Keratinocyte (primary cell): ENCODE data around the gene ITGA11. TPM values are rescaled to one million over a fixed set of nuclear protein-coding genes. Genes with fewer than 3 reads are reported as not detected.
A peak's percentile ranks its signal among the peaks of the same experiment; 100 is the strongest.

Experiments used
- DNase-seq: peaks from one replicate; pipeline ENCODE4 v3.0.0-alpha.2; 2011; ENCODE audit warnings: low read depth, missing footprints, low spot score
- FAIRE-seq: peaks from 2 replicates; lab custom pipeline; 2011; peaks lifted over from hg19 to GRCh38; lab: Jason Lieb, UNC
- H2AFZ ChIP-seq: 2 replicates; pipeline ENCODE4 v1.6.0; 2012; ENCODE audit warnings: low read length, control low read depth, inconsistent platforms; ENCODE audit not compliant: control insufficient read depth
- H3K27ac ChIP-seq: 2 replicates; pipeline ENCODE4 v1.5.1; 2011; ENCODE audit warnings: low read length; ENCODE audit not compliant: control insufficient read depth, insufficient read depth
- H3K27me3 ChIP-seq: 3 replicates; pipeline ENCODE4 v1.6.0; 2011; ENCODE audit warnings: low read length; ENCODE audit not compliant: control insufficient read depth, insufficient read depth; ENCODE audit errors: extremely low read depth
- H3K36me3 ChIP-seq, 2 experiments: 2 replicates in 1 of 2; 3 replicates in 1 of 2; pipeline ENCODE4 v1.5.1; 2011; ENCODE audit warnings: low read length in 2 of 2, mild to moderate bottlenecking in 1 of 2; ENCODE audit not compliant: control insufficient read depth in 2 of 2, insufficient read depth in 2 of 2; ENCODE audit errors: extremely low read depth in 1 of 2
- H3K4me1 ChIP-seq: 3 replicates; pipeline ENCODE4 v1.5.1; 2011; ENCODE audit warnings: low read length; ENCODE audit not compliant: control insufficient read depth, insufficient read depth; ENCODE audit errors: extremely low read depth
- H3K4me2 ChIP-seq: 3 replicates; pipeline ENCODE4 v1.6.0; 2011; ENCODE audit warnings: low read depth, low read length; ENCODE audit not compliant: control insufficient read depth, insufficient read depth; ENCODE audit errors: extremely low read depth
- H3K4me3 ChIP-seq, 3 experiments: fragments of 200-600 bp in 1 of 3; sonication (generic) in 1 of 3; 2 replicates in 2 of 3; 3 replicates in 1 of 3; pipeline ENCODE4 v1.5.1; 2011 to 2016; ENCODE audit warnings: low read length in 3 of 3, mild to moderate bottlenecking in 3 of 3, control low read depth in 2 of 3, inconsistent platforms in 1 of 3, low read depth in 1 of 3, mixed read lengths in 1 of 3, mixed run types in 1 of 3, moderate library complexity in 1 of 3; ENCODE audit not compliant: control insufficient read depth in 2 of 3, insufficient read depth in 2 of 3; ENCODE audit errors: extremely low read depth in 1 of 3
- H3K79me2 ChIP-seq: 2 replicates; pipeline ENCODE4 v1.6.0; 2012; ENCODE audit warnings: low read length; ENCODE audit not compliant: control insufficient read depth, insufficient read depth
- H3K9ac ChIP-seq: 3 replicates; pipeline ENCODE4 v1.6.0; 2011; ENCODE audit warnings: low read length; ENCODE audit not compliant: control insufficient read depth, insufficient read depth; ENCODE audit errors: extremely low read depth
- H3K9me1 ChIP-seq: 3 replicates; pipeline ENCODE4 v1.6.0; 2011; ENCODE audit warnings: low read length; ENCODE audit not compliant: control insufficient read depth, insufficient read depth; ENCODE audit errors: extremely low read depth
- H3K9me3 ChIP-seq: 2 replicates; pipeline ENCODE4 v1.5.1; 2012; ENCODE audit warnings: low read depth, low read length; ENCODE audit not compliant: control insufficient read depth
- H4K20me1 ChIP-seq: 3 replicates; pipeline ENCODE4 v1.6.0; 2011; ENCODE audit warnings: low read length; ENCODE audit not compliant: control insufficient read depth, insufficient read depth; ENCODE audit errors: extremely low read depth
- EZH2 ChIP-seq: IDR thresholded peaks from one replicate; pipeline ENCODE4 v1.6.1; 2012; ENCODE audit warnings: inconsistent platforms, mild to moderate bottlenecking, low read length, moderate library complexity
- dilution Hi-C: fragments of 300-500 bp; cut with MboI; formaldehyde crosslinking; loops from one replicate; pipeline ENCODE4 v1.7.0; 2020; ENCODE audit warnings: low sequenced_read_pairs; ENCODE audit not compliant: extremely low pct_ligation_motif_present
- polyA plus RNA-seq, 5 experiments: library from polyadenylated mRNA; depleted of rRNA in 3 of 5; stranded (reverse) in 3 of 5; stranded (forward) in 1 of 5; unstranded in 1 of 5; fragments of >200 nt; gene quantifications; 1 replicate in 1 of 5; 2 replicates in 3 of 5; 3 replicates in 1 of 5; pipeline versions ENCODE4 v1.2.1 to v1.2.3, GENCODE V29; 2011 to 2012; ENCODE audit warnings: missing spikeins in 2 of 5, low read depth in 1 of 5, low replicate concordance in 1 of 5
- TF ChIP-seq, protein P1 (sequence below), 3 experiments: IDR thresholded peaks in 1 of 3; conservative IDR thresholded peaks in 1 of 3; optimal IDR thresholded peaks in 1 of 3; 2 replicates in 2 of 3; 3 replicates in 1 of 3; pipeline versions ENCODE3 to v1.5.1; 2011; ENCODE audit warnings: low read length in 3 of 3, mild to moderate bottlenecking in 3 of 3, moderate library complexity in 2 of 3, control low read depth in 1 of 3, inconsistent platforms in 1 of 3; ENCODE audit not compliant: insufficient read depth in 2 of 3; ENCODE audit errors: extremely low read depth in 1 of 3

Gene ITGA11
- polyA plus RNA-seq, 1 donor (not counting 4 experiments of a cell fraction or from before 2014, with no cell fraction given), result not detected

DNA sequence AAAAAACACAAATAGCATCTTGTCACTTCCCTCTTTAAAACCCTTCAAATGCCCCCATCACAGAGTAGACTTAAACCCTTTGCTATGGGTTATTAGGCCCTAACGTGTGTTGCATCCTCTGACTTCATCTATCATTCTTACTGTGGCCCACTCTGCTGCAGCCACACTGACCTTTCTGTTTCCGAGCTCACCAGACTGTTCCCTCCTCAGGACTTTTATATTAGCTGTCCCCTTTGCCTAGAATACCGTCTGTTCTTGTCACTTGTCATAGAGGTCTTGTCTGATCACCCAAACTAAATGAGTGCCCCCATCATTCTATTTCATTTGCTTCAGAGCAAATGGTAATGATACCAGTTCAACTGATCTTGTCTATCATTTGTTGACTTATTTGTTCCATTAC, 155.3 kb downstream of the ITGA11 start:
- FAIRE-seq (no peak), DNase-seq (no peak)
- H3K27ac ChIP-seq, result peak overlapping the region; percentile 96
- peaks cover 38% of the 10 kb centered on the region for H3K79me2 ChIP-seq
- H3K4me1 ChIP-seq, result peaks cover 44% of the 10 kb centered on the region
- peaks cover 0 to 4% of the 10 kb centered on the region in 2 experiments for H3K36me3 ChIP-seq
- H3K27me3 ChIP-seq, result no peaks in the 10 kb centered on the region
- peak overlapping the region; percentile 93 for H2AFZ ChIP-seq
- H3K9me3 ChIP-seq, result no peaks in the 10 kb centered on the region
- TF ChIP-seq EZH2, result no peak
- TF ChIP-seq, protein P1, sequence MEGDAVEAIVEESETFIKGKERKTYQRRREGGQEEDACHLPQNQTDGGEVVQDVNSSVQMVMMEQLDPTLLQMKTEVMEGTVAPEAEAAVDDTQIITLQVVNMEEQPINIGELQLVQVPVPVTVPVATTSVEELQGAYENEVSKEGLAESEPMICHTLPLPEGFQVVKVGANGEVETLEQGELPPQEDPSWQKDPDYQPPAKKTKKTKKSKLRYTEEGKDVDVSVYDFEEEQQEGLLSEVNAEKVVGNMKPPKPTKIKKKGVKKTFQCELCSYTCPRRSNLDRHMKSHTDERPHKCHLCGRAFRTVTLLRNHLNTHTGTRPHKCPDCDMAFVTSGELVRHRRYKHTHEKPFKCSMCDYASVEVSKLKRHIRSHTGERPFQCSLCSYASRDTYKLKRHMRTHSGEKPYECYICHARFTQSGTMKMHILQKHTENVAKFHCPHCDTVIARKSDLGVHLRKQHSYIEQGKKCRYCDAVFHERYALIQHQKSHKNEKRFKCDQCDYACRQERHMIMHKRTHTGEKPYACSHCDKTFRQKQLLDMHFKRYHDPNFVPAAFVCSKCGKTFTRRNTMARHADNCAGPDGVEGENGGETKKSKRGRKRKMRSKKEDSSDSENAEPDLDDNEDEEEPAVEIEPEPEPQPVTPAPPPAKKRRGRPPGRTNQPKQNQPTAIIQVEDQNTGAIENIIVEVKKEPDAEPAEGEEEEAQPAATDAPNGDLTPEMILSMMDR (optimal IDR thresholded peaks at IDR 0.05 in 1 of 3, IDR thresholded peaks at IDR 0.05 in 1 of 3, conservative IDR thresholded peaks at IDR 0.05 in 1 of 3; ENCODE audit: extremely low read depth in 1 of 3, insufficient read depth in 2 of 3, low read length in 3 of 3), result no peak
- H4K20me1 ChIP-seq, result peaks cover 10% of the 10 kb centered on the region
- dilution Hi-C loops, result no loop called here
- H3K4me2 ChIP-seq, result peak overlapping the region; percentile 97
- H3K4me3 ChIP-seq, result peak overlapping the region; percentile 75 to 95 (median 88)
- no peaks in the 10 kb centered on the region for H3K9me1 ChIP-seq
- H3K9ac ChIP-seq, result peak overlapping the region; percentile 88

DNA sequence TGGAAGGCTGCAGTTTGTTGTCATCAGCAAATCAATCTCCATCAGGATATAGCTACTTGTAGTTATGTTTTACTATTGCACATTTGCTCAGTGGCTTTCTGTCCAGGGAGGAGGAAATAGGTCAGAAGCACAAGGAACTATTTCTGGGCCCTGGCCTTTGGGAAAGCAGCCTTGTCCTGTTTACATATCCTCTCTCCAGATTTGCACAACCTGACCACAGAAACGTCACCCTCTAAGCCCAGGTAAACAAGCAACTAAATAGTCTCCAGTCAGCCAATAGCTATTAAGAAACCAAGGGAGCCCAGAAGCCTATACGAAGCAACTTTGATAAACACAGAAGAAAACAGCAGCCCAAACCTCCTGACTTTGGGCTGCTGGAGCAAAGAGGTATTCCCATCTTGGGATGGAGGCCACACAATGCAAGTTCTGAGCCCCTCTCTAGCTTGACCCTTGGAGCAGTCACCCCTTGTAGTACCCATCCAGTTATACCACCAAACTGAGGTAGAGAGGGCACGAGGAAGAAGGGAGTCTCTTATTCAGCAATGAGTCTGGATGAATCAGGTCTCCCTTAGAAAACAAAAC, 156.7 kb downstream of the ITGA11 start:
- H3K4me2 ChIP-seq, result no peak overlapping the region
- dilution Hi-C loops, result no loop called here
- no peak for FAIRE-seq
- H3K4me1 ChIP-seq, result peaks cover 46% of the 10 kb centered on the region
- no peak for DNase-seq
- H3K36me3 ChIP-seq, result peaks cover 0 to 4% of the 10 kb centered on the region in 2 experiments
- H3K79me2 ChIP-seq, result peaks cover 25% of the 10 kb centered on the region
- H3K4me3 ChIP-seq, result no peak overlapping the region
- H3K27me3 ChIP-seq, result no peaks in the 10 kb centered on the region
- H3K9me1 ChIP-seq, result no peaks in the 10 kb centered on the region
- H3K9ac ChIP-seq, result no peak overlapping the region
- H4K20me1 ChIP-seq, result peaks cover 5% of the 10 kb centered on the region
- TF ChIP-seq, protein P1 (optimal IDR thresholded peaks at IDR 0.05 in 1 of 3, IDR thresholded peaks at IDR 0.05 in 1 of 3, conservative IDR thresholded peaks at IDR 0.05 in 1 of 3; ENCODE audit: extremely low read depth in 1 of 3, insufficient read depth in 2 of 3, low read length in 3 of 3), result no peak
- no peaks in the 10 kb centered on the region for H3K9me3 ChIP-seq
- H2AFZ ChIP-seq, result no peak overlapping the region
- H3K27ac ChIP-seq, result no peak overlapping the region
